HG02678 (cell line): ENCODE data around the gene SMAD5.

Experiments
- ATAC-seq: cut with Tn5 transposase; IDR thresholded peaks from one replicate; pipeline ENCODE4 v1.9.1; 2021; ENCODE audit warnings: mild to moderate bottlenecking, moderate library complexity; ENCODE audit not compliant: unreplicated experiment

SMAD5 gene

GRCh38 chr5:136153581-136154236 is 21.1 kb downstream of the SMAD5 start:
- ATAC-seq = no peak

GRCh38 chr5:136155078-136155477 is 22.4 kb downstream of the SMAD5 start:
- no peak for ATAC-seq

- ATAC-seq = no peak
Observed at GRCh38 chr5:136155761-136156160, 23.1 kb downstream of the SMAD5 start.

- ATAC-seq = no peak
Observed at GRCh38 chr5:136157514-136157913, 24.9 kb downstream of the SMAD5 start.

GRCh38 chr5:136159457-136159856 is 26.8 kb downstream of the SMAD5 start:
- no peak for ATAC-seq

- no peak for ATAC-seq
Observed at GRCh38 chr5:136162008-136162407, 29.4 kb downstream of the SMAD5 start.

- peak; percentile 71 for ATAC-seq
Observed at GRCh38 chr5:136164226-136164625, 31.6 kb downstream of the SMAD5 start.

GRCh38 chr5:136166909-136167308 is 34.3 kb downstream of the SMAD5 start:
- ATAC-seq = peak; percentile 69

GRCh38 chr5:136169218-136169617 is 36.6 kb downstream of the SMAD5 start:
- ATAC-seq = no peak

GRCh38 chr5:136174021-136174659 is 41.5 kb downstream of the SMAD5 start:
- ATAC-seq = peak; percentile 83

GRCh38 chr5:136182618-136183017 is 50.0 kb downstream of the SMAD5 start:
- ATAC-seq = no peak

- no peak for ATAC-seq
Observed at GRCh38 chr5:136185974-136186665, 53.5 kb downstream of the SMAD5 start.

- no peak for ATAC-seq
Observed at GRCh38 chr5:136186796-136187195, 54.2 kb downstream of the SMAD5 start.

GRCh38 chr5:136188859-136189258 is 56.2 kb downstream of the SMAD5 start:
- no peak for ATAC-seq

- no peak for ATAC-seq
Observed at GRCh38 chr5:136190091-136190720, 57.6 kb downstream of the SMAD5 start.

- ATAC-seq = no peak
Observed at GRCh38 chr5:136190904-136191303, 58.3 kb downstream of the SMAD5 start.

- ATAC-seq = no peak
Observed at GRCh38 chr5:136191304-136192014, 58.8 kb downstream of the SMAD5 start.

- ATAC-seq = no peak
Observed at GRCh38 chr5:136192015-136192525, 59.4 kb downstream of the SMAD5 start.

GRCh38 chr5:136192526-136193321 is 60.1 kb downstream of the SMAD5 start, which contains the start of gene SMIM32:
SMIM32 (minus strand) TSS chr5:136193162; CDS start chr5:136192524, 638 bp downstream.
- no peak for ATAC-seq
